Small intestine (tissue), 7 donors: Measurements from ENCODE around the gene MAN2A2. TPM values are rescaled to one million over a fixed set of nuclear protein-coding genes. Genes with fewer than 3 reads are reported as not detected.

Source experiments
- DNase-seq, 2 donors: peaks; one replicate each; pipeline versions ENCODE4 v3.0.0 to v3.0.0-alpha.2; 2013
- FAIRE-seq: peaks from 2 replicates; lab custom pipeline; 2012; peaks lifted over from hg19 to GRCh38; lab: Jason Lieb, UNC
- H3K27ac ChIP-seq, 3 donors: one replicate each; pipeline ENCODE4 v1.5.1; 2013; ENCODE audit warnings: low read length in 2 of 3, mild to moderate bottlenecking in 2 of 3, control low read depth in 1 of 3, inconsistent platforms in 1 of 3, low read depth in 1 of 3, moderate library complexity in 1 of 3
- H3K27me3 ChIP-seq, 3 donors: one replicate each; pipeline ENCODE4 v1.6.1; 2013; ENCODE audit warnings: low read length in 3 of 3, inconsistent platforms in 1 of 3; ENCODE audit not compliant: control insufficient read depth in 3 of 3, insufficient read depth in 3 of 3
- H3K36me3 ChIP-seq, 3 donors: one replicate each; pipeline ENCODE4 v1.6.1; 2013; ENCODE audit warnings: low read length in 3 of 3, inconsistent platforms in 1 of 3, low read depth in 1 of 3, mild to moderate bottlenecking in 1 of 3, moderate library complexity in 1 of 3; ENCODE audit not compliant: control insufficient read depth in 3 of 3, insufficient read depth in 2 of 3
- H3K4me1 ChIP-seq, 3 donors: one replicate each; pipeline ENCODE4 v1.6.1; 2013; ENCODE audit warnings: low read length in 2 of 3, inconsistent platforms in 1 of 3, low read depth in 1 of 3, mild to moderate bottlenecking in 1 of 3, moderate library complexity in 1 of 3; ENCODE audit not compliant: control insufficient read depth in 3 of 3, insufficient read depth in 2 of 3
- H3K4me3 ChIP-seq, 3 donors: one replicate each; pipeline ENCODE4 v1.5.1; 2013; ENCODE audit warnings: low read length in 3 of 3, control low read depth in 1 of 3, inconsistent platforms in 1 of 3, low read depth in 1 of 3, mild to moderate bottlenecking in 1 of 3, moderate library complexity in 1 of 3
- H3K9me3 ChIP-seq, 2 donors: one replicate each; pipeline ENCODE4 v1.6.1; 2013; ENCODE audit warnings: low read depth in 1 of 2, low read length in 1 of 2; ENCODE audit not compliant: control insufficient read depth in 2 of 2, insufficient read depth in 1 of 2
- WGBS, 3 donors: extraction: QIAGEN DNeasy Blood & Tissue Kit; methylation state at CpG; one replicate each; pipeline ENCODE4 v1.1.7; 2013; 5-methylcytosine and 5-hydroxymethylcytosine counted together
- polyA plus RNA-seq, 4 donors: library from polyadenylated mRNA; stranded (reverse) in 3 of 4; unstranded in 1 of 4; fragments of 200-250 nt in 3 of 4; fragments of 120-200 nt in 1 of 4; gene quantifications; one replicate each; pipeline versions ENCODE4 v1.2.1 to v1.2.3, GENCODE V29; 2013
- donor health status: healthy with polysubstance abuse.
- donor health status: control.
- donor health status: control.
- donor health status: Bipolar disorder and iron deficiency.
- donor health status: healthy.

MAN2A2 gene
- polyA plus RNA-seq, 4 donors: 15.1 to 35.1 (median 22.7) TPM

GRCh38 chr15:90862487-90862886 lies 40.6 kb upstream of the MAN2A2 start:
- DNase-seq (no peak), FAIRE-seq (no peak)
- 91 to 94% (median 92%) methylated on average over 6 of the region's 6 CpGs for WGBS, 3 donors
- no peaks in the 10 kb centered on the region for H3K36me3 ChIP-seq
- H3K27ac ChIP-seq: no peak overlapping the region
- H3K4me1 ChIP-seq: no peaks in the 10 kb centered on the region
- H3K4me3 ChIP-seq: no peak overlapping the region
- H3K27me3 ChIP-seq: no peaks in the 10 kb centered on the region
- H3K9me3 ChIP-seq: no peaks in the 10 kb centered on the region

- FAIRE-seq (no peak), DNase-seq (no peak)
- H3K4me1 ChIP-seq: peaks cover 0 to 4% (median 0%) of the 10 kb centered on the region in 3 donors
- no peaks in the 10 kb centered on the region for H3K36me3 ChIP-seq
- no peak overlapping the region for H3K27ac ChIP-seq
- WGBS, 3 donors: 70 to 77% (median 75%) methylated on average over 5 of the region's 5 CpGs
- no peaks in the 10 kb centered on the region for H3K27me3 ChIP-seq
- no peak overlapping the region for H3K4me3 ChIP-seq
- no peaks in the 10 kb centered on the region for H3K9me3 ChIP-seq
Observed at GRCh38 chr15:90862964-90863778, 39.9 kb upstream of the MAN2A2 start.

GRCh38 chr15:90863987-90864386 lies 39.1 kb upstream of the MAN2A2 start:
- no peaks in the 10 kb centered on the region for H3K9me3 ChIP-seq
- no peaks in the 10 kb centered on the region for H3K27me3 ChIP-seq
- FAIRE-seq: no peak
- peaks cover 0 to 12% (median 0%) of the 10 kb centered on the region in 3 donors for H3K4me1 ChIP-seq
- peaks cover 0 to 2% (median 0%) of the 10 kb centered on the region in 3 donors for H3K36me3 ChIP-seq
- 87 to 94% (median 91%) methylated on average over 4 of the region's 4 CpGs for WGBS, 3 donors
- DNase-seq: no peak
- H3K4me3 ChIP-seq: no peak overlapping the region
- no peak overlapping the region for H3K27ac ChIP-seq

GRCh38 chr15:90864507-90864906 lies 38.6 kb upstream of the MAN2A2 start:
- Histone ChIP-seq H3K4me3 (no peak overlapping the region), H3K9me3 (no peaks in the 10 kb centered on the region), H3K36me3 (peaks cover 0 to 2% (median 0%) of the 10 kb centered on the region in 3 donors), H3K27me3 (no peaks in the 10 kb centered on the region), H3K4me1 (peaks cover 0 to 17% (median under 1%) of the 10 kb centered on the region in 3 donors), H3K27ac (no peak overlapping the region)
- 84 to 90% (median 87%) methylated on average over 10 of the region's 10 CpGs for WGBS, 3 donors
- FAIRE-seq (no peak), DNase-seq (no peak)

GRCh38 chr15:90865702-90866101 lies 37.4 kb upstream of the MAN2A2 start:
- peaks cover 3 to 29% (median 11%) of the 10 kb centered on the region in 3 donors for H3K4me1 ChIP-seq
- no peak for DNase-seq
- peaks cover 0 to 2% (median 0%) of the 10 kb centered on the region in 3 donors for H3K36me3 ChIP-seq
- 89 to 93% (median 91%) methylated on average over 4 of the region's 4 CpGs for WGBS, 3 donors
- FAIRE-seq: no peak
- H3K27ac ChIP-seq: no peak overlapping the region
- no peaks in the 10 kb centered on the region for H3K27me3 ChIP-seq
- H3K4me3 ChIP-seq: no peak overlapping the region
- H3K9me3 ChIP-seq: no peaks in the 10 kb centered on the region

- DNase-seq (no peak), FAIRE-seq (no peak)
- 55 to 62% (median 62%) methylated on average over 16 of the region's 16 CpGs for WGBS, 3 donors
- peaks cover 0 to 2% (median 0%) of the 10 kb centered on the region in 3 donors for H3K36me3 ChIP-seq
- no peaks in the 10 kb centered on the region for H3K9me3 ChIP-seq
- no peaks in the 10 kb centered on the region for H3K27me3 ChIP-seq
- H3K4me3 ChIP-seq: no peak overlapping the region
- peaks cover 3 to 30% (median 11%) of the 10 kb centered on the region in 3 donors for H3K4me1 ChIP-seq
- H3K27ac ChIP-seq: no peak overlapping the region
Observed at GRCh38 chr15:90866161-90866715, 36.9 kb upstream of the MAN2A2 start.

GRCh38 chr15:90866800-90867199 lies 36.3 kb upstream of the MAN2A2 start:
- no peak for FAIRE-seq
- Histone ChIP-seq H3K4me3 (no peak overlapping the region), H3K4me1 (peaks cover 3 to 30% (median 11%) of the 10 kb centered on the region in 3 donors), H3K27me3 (no peaks in the 10 kb centered on the region), H3K27ac (no peak overlapping the region), H3K36me3 (peaks cover 0 to 2% (median 0%) of the 10 kb centered on the region in 3 donors), H3K9me3 (no peaks in the 10 kb centered on the region)
- no peak for DNase-seq
- 67 to 79% (median 77%) methylated on average over 3 of the region's 3 CpGs for WGBS, 3 donors

- H3K27ac ChIP-seq: peak within 1 kb of the TSS; percentile 51 to 96 (median 85)
- no peak within 1 kb of the TSS for H3K4me3 ChIP-seq
- DNase-seq (peak; percentile 54 to 62), FAIRE-seq (no peak)
- 33 to 58% (median 51%) methylated on average over 6 of the region's 6 CpGs for WGBS, 3 donors
- H3K27me3 ChIP-seq: no peaks in the 10 kb centered on the region
- peaks cover 3 to 36% (median 15%) of the 10 kb centered on the region in 3 donors for H3K4me1 ChIP-seq
- no peaks in the 10 kb centered on the region for H3K9me3 ChIP-seq
- H3K36me3 ChIP-seq: peaks cover 0 to 2% (median 0%) of the 10 kb centered on the region in 3 donors
Observed at GRCh38 chr15:90868261-90868689, 34.8 kb upstream of the MAN2A2 start, which contains the start of gene FURIN. Gene FURIN, plus strand, starts transcription at chr15:90868588. Its CDS starts 7,153 bp downstream, at chr15:90875741.
